OCI-LY7 (cell line): ENCODE measurements around the gene GIPR. TPM values are rescaled to one million over a fixed set of nuclear protein-coding genes. Genes with fewer than 3 reads are reported as not detected.

Experiments
- BruUV-seq: library from RNA; stranded (reverse); fragments of 400-500 nt; replicated peaks from 2 replicates; lab custom pipeline; 2021; lab: Mats Ljungman, UMichigan
- CTCF ChIA-PET: fragments of 300-600 bp; sonication (Branson Sonifier 250); formaldehyde crosslinking; loops from one replicate; lab custom pipeline; 2022; ENCODE audit warnings: antibody characterized with exemption; ENCODE audit not compliant: unreplicated experiment; lab: Charles Lee
- POLR2A ChIA-PET: fragments of 300-600 bp; sonication (Branson Sonifier 250); formaldehyde crosslinking; loops from one replicate; lab custom pipeline; 2022; ENCODE audit warnings: antibody characterized with exemption; lab: Charles Lee
- DNase-seq: peaks from one replicate; pipeline ENCODE4 v3.0.0-alpha.2; 2015; ENCODE audit warnings: low spot score
- H2AFZ ChIP-seq: fragments of 200-600 bp; sonication (generic), shearing (Covaris generic); 2 replicates; pipeline ENCODE4 v1.6.1; 2014; ENCODE audit warnings: mild to moderate bottlenecking, antibody characterized with exemption, low read length, moderate library complexity
- H3K27ac ChIP-seq: fragments of 200-600 bp; sonication (generic); 2 replicates; pipeline ENCODE4 v1.5.1; 2014; ENCODE audit warnings: mixed run types, low read depth, mild to moderate bottlenecking, moderate library complexity, low read length, inconsistent platforms; ENCODE audit not compliant: poor library complexity, severe bottlenecking
- H3K36me3 ChIP-seq: fragments of 200-600 bp; sonication (generic); 2 replicates; pipeline ENCODE4 v1.6.1; 2014; ENCODE audit warnings: mild to moderate bottlenecking, antibody characterized with exemption, low read length, moderate library complexity, mixed read lengths; ENCODE audit not compliant: insufficient read depth
- H3K4me1 ChIP-seq: fragments of 200-600 bp; sonication (generic); 2 replicates; pipeline ENCODE4 v1.5.1; 2014; ENCODE audit warnings: mild to moderate bottlenecking, low read length; ENCODE audit not compliant: insufficient read depth, poor library complexity, severe bottlenecking
- H3K4me2 ChIP-seq: fragments of 200-600 bp; sonication (generic); 2 replicates; pipeline ENCODE4 v1.6.1; 2014; ENCODE audit warnings: mild to moderate bottlenecking, low read length
- H3K4me3 ChIP-seq: fragments of 200-600 bp; sonication (generic); 2 replicates; pipeline ENCODE4 v1.5.1; 2014; ENCODE audit warnings: mild to moderate bottlenecking, low read depth, low read length; ENCODE audit not compliant: poor library complexity, severe bottlenecking
- H3K79me2 ChIP-seq: fragments of 200-600 bp; sonication (generic); 2 replicates; pipeline ENCODE4 v1.6.1; 2016; ENCODE audit warnings: low read depth, mild to moderate bottlenecking, low read length, moderate library complexity, mixed read lengths; ENCODE audit not compliant: insufficient read depth
- H3K9me2 ChIP-seq: fragments of 200-600 bp; sonication (generic); 2 replicates; pipeline ENCODE4 v1.6.1; 2016; ENCODE audit warnings: mild to moderate bottlenecking, low read length, mixed read lengths; ENCODE audit not compliant: insufficient read depth
- H3K9me3 ChIP-seq: fragments of 200-600 bp; sonication (generic); 2 replicates; pipeline ENCODE4 v1.6.1; 2014; ENCODE audit warnings: mild to moderate bottlenecking, mixed run types, low read length, mixed read lengths
- H4K20me1 ChIP-seq: fragments of 200-600 bp; sonication (generic); 2 replicates; pipeline ENCODE4 v1.6.1; 2014; ENCODE audit warnings: mild to moderate bottlenecking, antibody characterized with exemption, low read length, moderate library complexity, mixed read lengths; ENCODE audit not compliant: insufficient read depth
- CTCF ChIP-seq: fragments of 200-600 bp; sonication (generic); conservative IDR thresholded peaks from 2 replicates; pipeline ENCODE4 v1.5.1; 2014; ENCODE audit warnings: mild to moderate bottlenecking, antibody characterized with exemption, low read length, moderate library complexity, mixed read lengths
- EZH2phosphoT487 ChIP-seq: fragments of 200-600 bp; sonication (generic); IDR thresholded peaks from 2 replicates; pipeline ENCODE4 v1.6.1; 2018; ENCODE audit warnings: low read depth, borderline replicate concordance, mild to moderate bottlenecking, mixed run types, antibody characterized with exemption, low read length, moderate library complexity, mixed read lengths
- intact Hi-C: fragments of 100-400 bp; cut with micrococcal nuclease; formaldehyde crosslinking; loops from one replicate; pipeline ENCODE4 v1.10.0; 2022; ENCODE audit not compliant: unreplicated experiment
- total RNA-seq, 2 experiments: library from RNA; depleted of rRNA in 1 of 2; stranded (reverse); fragments of >200 nt in 1 of 2; shearing (Covaris generic) in 1 of 2; gene quantifications; 2 replicates each; pipeline ENCODE4 v1.2.3, GENCODE V29; 2014 to 2022

The GIPR gene
- total RNA-seq, 2 experiments from 2014 or later = 7.9 to 23.3 TPM

GRCh38 chr19:45663800-45664199, 4.2 kb upstream of the GIPR start:
- Histone ChIP-seq H3K36me3 (no peaks in the 10 kb centered on the region), H3K27ac (no peak overlapping the region), H3K9me2 (no peaks in the 10 kb centered on the region), H3K4me3 (no peak overlapping the region), H4K20me1 (no peaks in the 10 kb centered on the region), H3K79me2 (no peaks in the 10 kb centered on the region), H2AFZ (no peak overlapping the region), H3K4me1 (peaks cover 35% of the 10 kb centered on the region), H3K4me2 (no peak overlapping the region), H3K9me3 (no peaks in the 10 kb centered on the region)
- intact Hi-C loops = no loop called here
- no TSS peak for BruUV-seq
- DNase-seq = no peak
- POLR2A ChIA-PET = no interaction called here
- CTCF ChIA-PET = interaction anchor here (0.6 kb wide), 1 partner anchor 13 kb away, joined by 10 read pairs; no protein-coding TSS in a partner anchor
- no peak for TF ChIP-seq CTCF
- TF ChIP-seq EZH2phosphoT487 = no peak

DNA sequence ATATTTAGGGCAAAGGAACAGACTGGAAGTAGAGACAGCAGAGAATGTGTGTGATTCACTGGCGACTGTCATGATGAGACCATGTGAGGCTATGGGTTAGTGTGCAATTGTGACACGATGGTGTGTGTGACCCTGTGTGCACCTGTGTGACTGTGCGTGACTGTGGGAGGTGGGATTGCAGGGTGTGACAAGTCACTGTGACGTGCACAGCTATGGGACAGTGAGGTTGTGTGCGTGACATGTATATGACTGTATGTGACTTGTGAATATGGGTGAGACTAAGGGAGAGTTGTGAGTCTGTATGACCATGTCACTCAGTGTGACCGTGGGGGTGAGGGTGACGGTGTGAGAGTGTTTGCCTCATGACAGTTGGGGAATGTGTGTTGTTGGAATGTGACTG, 3.4 kb upstream of the GIPR start:
- TF ChIP-seq EZH2phosphoT487 = no peak
- TF ChIP-seq CTCF = no peak
- intact Hi-C loops = no loop called here
- no peak overlapping the region for H2AFZ ChIP-seq
- H3K9me2 ChIP-seq = no peaks in the 10 kb centered on the region
- H4K20me1 ChIP-seq = no peaks in the 10 kb centered on the region
- POLR2A ChIA-PET = interaction anchor here (0.7 kb wide), 1 partner anchor 114 kb away, joined by 6 read pairs; no protein-coding TSS in a partner anchor
- DNase-seq = no peak
- H3K79me2 ChIP-seq = no peaks in the 10 kb centered on the region
- CTCF ChIA-PET = interaction anchor here (0.6 kb wide), 1 partner anchor 19 kb away, joined by 4 read pairs; no protein-coding TSS in a partner anchor
- H3K9me3 ChIP-seq = no peaks in the 10 kb centered on the region
- H3K4me2 ChIP-seq = no peak overlapping the region
- H3K27ac ChIP-seq = no peak overlapping the region
- BruUV-seq = no TSS peak
- H3K36me3 ChIP-seq = no peaks in the 10 kb centered on the region
- H3K4me3 ChIP-seq = no peak overlapping the region
- H3K4me1 ChIP-seq = peaks cover 42% of the 10 kb centered on the region

- H2AFZ ChIP-seq = peak overlapping the region; percentile 77
- no peaks in the 10 kb centered on the region for H3K9me3 ChIP-seq
- ChIA-PET CTCF (interaction anchor here (1.0 to 1.3 kb wide), 2 partner anchors 10 to 27 kb away, joined by 3 read pairs; no protein-coding TSS in a partner anchor), POLR2A (interaction anchor here (0.9 to 2.5 kb wide), 3 partner anchors 13 to 84 kb away, joined by 3 to 8 read pairs (median 4); no protein-coding TSS in a partner anchor)
- H3K79me2 ChIP-seq = no peaks in the 10 kb centered on the region
- no peaks in the 10 kb centered on the region for H3K9me2 ChIP-seq
- DNase-seq = no peak
- no peaks in the 10 kb centered on the region for H4K20me1 ChIP-seq
- peak overlapping the region; percentile 46 for H3K27ac ChIP-seq
- intact Hi-C loops = no loop called here
- no peak for TF ChIP-seq EZH2phosphoT487
- TF ChIP-seq CTCF = no peak
- H3K4me1 ChIP-seq = peaks cover 54% of the 10 kb centered on the region
- no peaks in the 10 kb centered on the region for H3K36me3 ChIP-seq
- peak overlapping the region; percentile 73 for H3K4me2 ChIP-seq
- H3K4me3 ChIP-seq = peak overlapping the region; percentile 70
- no TSS peak for BruUV-seq
Measured at GRCh38 chr19:45668342-45668871, 386 bp downstream of the GIPR start.
